SIG-M5 (cell line): ENCODE data around the gene CLCC1.
"Not testable (repeated sequence)": the region's sequence is repeated elsewhere in the genome, so short reads cannot be mapped to it uniquely, and the experiment has no call there.

Experiments used
- DNase-seq: peaks from one replicate; lab custom pipeline; 2025; lab: John Stamatoyannopoulos, UW

CLCC1 gene

GRCh38 chr1:108963052-108963686 is at the start of gene CLCC1:
TSS of gene CLCC1 (minus strand) at chr1:108963484. CDS start at chr1:108950437, 13,047 bp downstream.
- DNase-seq = peak; percentile 45

DNA sequence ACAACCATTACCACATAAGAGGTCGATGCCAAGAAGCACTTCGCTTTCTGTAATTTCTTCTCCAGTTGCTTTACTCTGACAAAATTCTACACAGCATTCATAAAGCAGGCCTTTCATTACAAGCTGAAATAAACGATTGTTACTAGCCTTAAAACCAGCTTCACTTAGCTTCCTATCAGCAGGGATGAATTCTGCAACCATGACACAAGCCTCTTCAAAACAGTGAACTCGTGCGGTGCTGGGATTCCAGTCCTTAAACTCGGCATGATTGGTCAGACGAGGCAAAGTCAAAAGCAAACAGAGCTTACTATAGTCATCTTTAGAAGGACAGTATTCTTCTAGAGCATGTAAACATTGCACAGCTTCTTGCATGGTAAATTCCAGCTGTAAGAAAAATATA is 48.1 kb upstream of the CLCC1 start:
- DNase-seq = no peak

- not testable (repeated sequence) for DNase-seq
These were observed 33.3 kb upstream of the CLCC1 start for GRCh38 chr1:108996622-108997021.

- DNase-seq = no peak
These were observed 19.8 kb upstream of the CLCC1 start for GRCh38 chr1:108983114-108983513.

- DNase-seq = no peak
These were observed 13.4 kb upstream of the CLCC1 start for GRCh38 chr1:108976658-108977057.

GRCh38 chr1:108972951-108973350 is 9.7 kb upstream of the CLCC1 start:
- no peak for DNase-seq

- no peak for DNase-seq
These were observed 6.1 kb upstream of the CLCC1 start for GRCh38 chr1:108969346-108969745.

DNA sequence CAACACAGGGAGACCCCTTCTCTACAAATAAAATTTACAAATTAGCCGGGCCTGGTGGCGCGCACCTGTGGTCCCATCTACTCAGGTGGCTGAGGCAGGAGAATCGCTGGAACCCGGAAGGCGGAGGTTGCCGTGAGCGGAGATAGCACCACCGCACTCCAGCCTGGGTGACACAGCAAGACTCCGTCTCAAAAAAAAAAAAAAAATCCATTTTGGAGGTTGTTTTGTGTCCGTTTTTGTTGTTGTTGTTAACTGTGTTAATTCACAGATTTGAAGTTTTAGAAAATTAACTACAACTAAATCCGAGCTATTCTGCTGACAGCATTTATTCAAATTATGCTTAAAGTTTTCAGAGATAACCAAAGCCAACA is 618 bp downstream of the CLCC1 start:
- DNase-seq = no peak

DNA sequence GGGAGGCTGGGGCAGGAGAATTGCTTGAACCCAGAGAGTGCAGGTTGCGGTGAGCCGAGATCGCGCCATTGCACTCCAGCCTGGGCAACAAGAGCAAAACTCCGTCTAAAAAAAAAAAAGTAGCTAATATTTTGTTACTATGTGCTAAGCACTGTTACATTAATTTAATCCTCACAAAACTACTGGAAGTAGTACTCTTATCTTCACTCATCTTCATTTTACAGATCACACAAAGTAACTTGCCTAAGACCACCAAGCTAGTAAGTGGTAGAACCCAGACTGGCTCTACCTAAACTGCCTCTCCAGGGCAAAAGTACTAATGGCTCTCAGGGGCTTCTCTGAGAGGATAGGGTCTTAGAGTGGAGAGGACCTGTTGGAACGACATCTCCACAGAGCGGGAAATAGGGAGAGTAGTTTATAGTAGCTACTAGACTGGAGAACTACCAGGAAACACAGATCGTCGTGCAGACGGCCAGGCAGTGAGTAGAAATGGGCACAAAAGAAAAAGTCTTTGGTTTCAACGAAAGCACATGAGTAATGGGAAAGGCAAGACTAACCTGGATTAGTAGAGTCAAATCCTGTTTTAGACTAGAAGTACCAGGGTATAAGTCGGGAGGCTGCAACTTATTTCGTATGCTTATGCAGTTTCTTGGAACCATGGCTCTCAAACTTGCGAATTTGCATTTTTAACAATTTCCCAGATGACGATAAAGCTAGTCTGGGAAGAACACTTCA is 1.4 kb downstream of the CLCC1 start:
- no peak for DNase-seq

- DNase-seq = no peak
These were observed 2.1 kb downstream of the CLCC1 start for GRCh38 chr1:108961198-108961597.

DNA sequence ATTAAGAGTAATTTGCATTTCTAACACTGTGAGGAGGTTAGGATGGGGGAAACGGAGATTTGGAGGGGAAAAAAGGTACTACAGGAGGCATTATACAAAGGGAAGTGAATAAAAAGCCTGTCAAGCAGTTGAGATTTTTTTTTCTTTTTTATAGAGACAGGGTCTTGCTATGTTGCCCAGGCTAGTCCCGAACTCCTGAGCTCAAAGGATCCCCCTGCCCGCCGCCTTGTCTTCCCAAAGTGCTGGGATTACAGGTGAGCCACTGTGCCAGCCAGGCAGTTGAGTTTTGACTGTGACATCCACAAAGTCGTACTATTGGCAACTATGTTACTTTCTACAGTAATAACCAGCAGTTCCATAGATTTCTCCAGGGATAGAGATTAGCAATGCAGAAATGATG is 2.6 kb downstream of the CLCC1 start:
- DNase-seq = no peak

DNA sequence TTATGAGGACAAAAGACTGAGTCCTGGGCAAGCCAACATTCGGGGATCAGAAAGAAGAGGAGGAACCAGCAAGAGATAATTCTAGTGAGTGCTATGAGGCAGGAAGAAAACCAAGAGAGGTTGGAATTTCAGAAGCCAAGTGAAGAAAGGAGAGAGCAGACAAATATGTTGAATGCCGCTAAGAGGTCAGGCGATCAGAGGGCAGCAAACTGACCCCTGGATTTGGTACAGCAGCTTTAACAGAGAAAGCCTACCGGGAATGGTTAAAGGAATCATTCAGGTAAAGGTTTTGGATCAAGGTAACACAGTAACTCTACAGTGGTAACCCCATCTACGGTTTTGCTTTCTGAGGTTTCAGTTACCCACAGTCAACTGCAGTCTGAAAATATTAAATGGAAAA is 5.4 kb downstream of the CLCC1 start:
- no peak for DNase-seq

DNA sequence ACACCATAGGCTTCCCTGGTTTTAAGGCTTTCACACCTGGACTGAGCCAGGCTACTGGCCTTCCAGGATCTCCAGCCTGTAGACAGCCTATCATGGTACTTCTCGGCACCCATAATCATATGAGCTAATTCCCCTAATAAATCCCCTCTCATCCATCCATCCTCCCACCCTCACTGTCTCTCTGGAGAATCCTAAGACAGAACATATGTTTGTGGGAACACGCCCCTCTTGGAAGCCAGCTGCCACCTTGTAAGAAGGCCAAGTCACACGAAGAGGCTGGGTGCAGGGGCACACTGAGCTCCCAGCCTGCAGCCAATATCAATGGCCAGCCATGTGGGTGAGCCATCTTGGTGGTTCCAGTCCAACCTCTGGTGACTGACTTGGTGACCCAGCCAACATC is 7.4 kb downstream of the CLCC1 start:
- no peak for DNase-seq

- DNase-seq = no peak
These were observed 8.2 kb downstream of the CLCC1 start for GRCh38 chr1:108955111-108955510.

DNA sequence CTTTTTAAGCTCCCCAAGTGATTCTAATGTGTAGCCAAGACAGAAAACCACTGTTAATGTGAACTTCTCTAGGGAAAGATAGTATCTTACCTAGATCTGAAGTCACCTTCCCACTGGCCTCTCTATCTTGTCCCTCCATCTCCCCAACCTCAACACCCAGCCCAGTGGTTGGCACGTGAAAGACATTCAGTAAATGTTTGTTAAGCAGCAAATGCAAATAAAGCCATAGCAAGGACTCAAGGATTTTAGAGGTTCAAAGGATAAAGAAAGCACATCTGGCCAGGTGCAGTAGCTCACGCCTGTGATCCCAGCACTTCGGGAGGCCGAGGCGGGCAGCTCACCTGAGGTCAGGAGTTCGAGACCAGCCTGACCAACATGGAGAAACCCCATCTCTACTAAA is 9.8 kb downstream of the CLCC1 start:
- no peak for DNase-seq

DNA sequence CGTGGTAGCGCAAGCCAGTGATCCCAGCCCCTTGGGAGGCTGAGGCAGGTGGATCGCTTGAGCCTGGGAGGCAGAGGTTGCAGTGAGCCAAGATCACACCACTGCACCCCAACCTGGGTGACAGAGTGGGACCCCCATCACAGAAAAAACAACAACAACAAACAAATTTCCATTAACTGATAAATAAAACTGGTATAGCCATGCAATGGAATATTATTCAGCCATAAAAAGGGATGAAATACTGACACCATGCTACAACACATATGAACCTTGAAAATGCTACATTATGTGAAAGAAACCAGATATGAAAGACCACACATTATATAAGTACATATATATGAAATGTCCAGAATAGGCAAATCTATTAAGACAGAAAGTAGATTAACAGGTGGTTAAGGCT is 12.0 kb downstream of the CLCC1 start:
- DNase-seq = no peak

DNA sequence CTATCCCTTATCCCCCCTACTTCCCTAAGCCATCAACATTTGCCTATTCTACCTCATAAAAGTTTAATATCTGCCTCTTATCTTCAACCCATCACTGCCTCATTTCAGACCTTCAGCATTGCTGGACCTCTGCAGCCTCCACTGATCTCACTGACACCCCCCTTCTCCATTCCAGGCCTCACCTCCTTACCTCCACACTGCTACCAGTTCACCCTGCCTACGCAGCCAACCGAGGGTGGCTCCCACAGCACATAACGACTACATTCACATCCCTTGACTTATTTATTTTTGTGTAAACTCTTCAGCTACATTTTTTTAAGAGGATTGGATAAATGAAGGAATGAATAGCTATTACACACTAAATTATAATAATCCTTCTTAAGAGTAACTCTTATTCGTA is 14.2 kb downstream of the CLCC1 start:
- DNase-seq = no peak

DNA sequence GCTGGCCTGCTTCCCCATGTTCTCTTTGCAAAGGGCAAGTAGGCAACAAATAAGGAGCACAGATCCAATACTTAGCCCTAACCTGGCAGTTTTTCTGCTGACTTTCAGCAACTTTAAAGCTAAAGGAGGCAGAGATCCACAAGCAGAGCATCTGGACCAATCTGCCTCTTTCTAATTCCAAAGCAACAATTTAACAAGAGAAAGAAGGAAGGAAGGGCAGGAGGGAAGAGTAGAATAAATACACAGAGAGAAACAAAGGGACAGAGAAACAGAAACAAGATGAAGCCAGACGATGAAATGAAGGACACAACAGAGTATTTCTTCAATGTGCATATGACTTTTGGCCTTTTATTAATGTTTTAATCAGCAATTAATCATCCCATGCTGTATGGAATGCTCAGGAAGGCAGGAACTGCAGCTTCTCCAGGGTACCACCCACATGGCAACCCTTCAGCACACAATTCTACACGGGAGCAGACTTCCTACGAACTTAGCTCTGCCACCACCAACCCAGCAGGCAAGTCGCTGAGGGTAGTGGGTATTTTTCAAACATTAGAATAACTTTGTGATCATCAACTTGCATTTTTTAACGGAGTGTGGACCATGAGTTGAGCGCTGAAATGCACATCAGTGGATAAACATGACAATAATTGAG is 15.3 kb downstream of the CLCC1 start:
- no peak for DNase-seq

DNA sequence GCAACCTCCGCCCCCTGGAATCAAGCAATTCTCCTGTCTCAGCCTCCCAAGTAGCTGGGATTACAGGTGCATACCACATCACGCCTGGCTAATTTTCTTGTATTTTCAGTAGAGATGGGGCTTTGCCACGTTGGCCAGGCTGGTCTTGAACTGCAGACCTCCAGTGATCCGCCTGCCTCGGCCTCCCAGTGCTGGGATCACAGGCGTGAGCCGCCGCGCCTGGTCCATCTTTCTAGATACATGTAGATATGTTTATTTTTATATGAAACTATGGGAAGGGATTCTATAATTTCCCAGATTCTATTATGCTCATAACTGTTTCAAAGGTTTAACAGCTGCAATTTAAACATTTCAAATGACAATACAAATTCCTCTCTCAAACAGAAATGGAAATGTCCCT is 27.1 kb downstream of the CLCC1 start:
- DNase-seq = no peak

- no peak for DNase-seq
These were observed 29.3 kb downstream of the CLCC1 start for GRCh38 chr1:108933944-108934343.

- DNase-seq = not testable (repeated sequence)
These were observed 35.7 kb downstream of the CLCC1 start for GRCh38 chr1:108927565-108927964.

DNA sequence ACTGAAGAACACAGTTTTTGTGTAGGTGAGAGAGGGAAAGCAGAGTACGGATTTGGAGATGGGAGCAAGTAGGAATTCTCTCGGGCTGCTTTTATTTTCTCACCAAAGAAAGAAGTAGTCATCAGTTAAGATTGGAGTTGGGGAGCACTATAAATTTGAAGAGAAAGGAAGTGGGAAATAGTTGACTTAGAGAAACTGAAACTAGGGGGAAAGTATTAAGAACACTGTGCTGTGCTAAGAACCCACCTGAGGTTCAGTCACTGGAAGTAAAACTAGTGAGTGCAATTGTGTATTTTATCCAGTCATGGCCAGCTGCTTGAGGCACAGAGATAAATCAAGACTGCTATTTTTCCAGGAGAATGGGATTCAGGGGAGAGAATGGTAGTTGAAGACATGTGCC is 37.4 kb downstream of the CLCC1 start:
- no peak for DNase-seq

DNA sequence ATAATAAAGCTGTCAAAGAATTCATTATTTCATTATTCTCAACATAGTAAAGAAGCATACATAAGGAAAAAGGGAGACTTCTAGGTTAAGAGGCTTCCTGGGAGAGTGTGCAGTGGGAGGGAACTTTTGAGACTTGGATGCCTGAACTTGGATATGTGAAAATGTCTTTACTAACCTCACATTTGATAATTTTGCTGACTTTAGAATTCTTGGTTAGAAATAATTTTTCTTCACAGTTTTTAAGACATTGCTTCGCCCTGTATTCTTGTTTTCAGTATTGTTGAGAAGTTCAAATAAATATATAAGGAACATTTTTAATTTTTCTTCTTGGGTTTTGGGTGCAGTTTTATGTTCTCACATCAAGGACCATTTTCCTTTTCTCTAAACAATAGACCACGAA is 46.5 kb downstream of the CLCC1 start:
- no peak for DNase-seq
